ENCODE data around the gene FOXC2.

DNA sequence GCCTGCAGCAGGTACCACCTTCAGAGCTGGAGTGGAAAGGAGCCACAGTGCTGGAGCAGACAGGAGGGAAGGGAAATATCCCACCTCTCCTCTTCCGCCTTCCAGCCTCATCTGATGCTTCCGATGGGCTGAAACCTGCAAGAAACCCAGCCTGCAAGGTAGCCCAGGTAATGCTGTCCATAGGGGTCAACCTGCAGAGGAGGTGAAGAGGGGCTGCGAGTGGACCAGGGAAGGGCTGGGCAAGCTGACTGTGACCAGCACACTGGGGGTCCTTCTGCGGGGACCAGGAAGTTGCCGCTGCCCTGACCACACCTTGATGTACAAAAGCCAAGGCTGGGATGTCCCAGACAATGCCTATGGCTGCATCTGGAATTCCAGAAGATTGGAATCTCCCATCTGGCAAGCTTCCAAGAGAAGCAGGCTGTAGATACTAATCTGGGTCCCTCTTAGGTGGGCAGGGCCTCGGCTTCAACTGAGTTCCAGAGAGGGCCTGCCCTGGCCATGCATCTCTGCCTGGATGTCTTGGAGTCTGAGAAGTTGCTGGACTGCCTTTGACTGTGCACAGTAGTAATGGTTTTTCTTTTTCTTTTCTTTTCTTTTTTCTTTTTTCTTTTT is 17.5 kb downstream of the FOXC2 start:
- TF ChIP-seq, protein P1, sequence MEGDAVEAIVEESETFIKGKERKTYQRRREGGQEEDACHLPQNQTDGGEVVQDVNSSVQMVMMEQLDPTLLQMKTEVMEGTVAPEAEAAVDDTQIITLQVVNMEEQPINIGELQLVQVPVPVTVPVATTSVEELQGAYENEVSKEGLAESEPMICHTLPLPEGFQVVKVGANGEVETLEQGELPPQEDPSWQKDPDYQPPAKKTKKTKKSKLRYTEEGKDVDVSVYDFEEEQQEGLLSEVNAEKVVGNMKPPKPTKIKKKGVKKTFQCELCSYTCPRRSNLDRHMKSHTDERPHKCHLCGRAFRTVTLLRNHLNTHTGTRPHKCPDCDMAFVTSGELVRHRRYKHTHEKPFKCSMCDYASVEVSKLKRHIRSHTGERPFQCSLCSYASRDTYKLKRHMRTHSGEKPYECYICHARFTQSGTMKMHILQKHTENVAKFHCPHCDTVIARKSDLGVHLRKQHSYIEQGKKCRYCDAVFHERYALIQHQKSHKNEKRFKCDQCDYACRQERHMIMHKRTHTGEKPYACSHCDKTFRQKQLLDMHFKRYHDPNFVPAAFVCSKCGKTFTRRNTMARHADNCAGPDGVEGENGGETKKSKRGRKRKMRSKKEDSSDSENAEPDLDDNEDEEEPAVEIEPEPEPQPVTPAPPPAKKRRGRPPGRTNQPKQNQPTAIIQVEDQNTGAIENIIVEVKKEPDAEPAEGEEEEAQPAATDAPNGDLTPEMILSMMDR (IDR thresholded peaks at IDR 0.05), result no peak
- no peak for TF ChIP-seq POLR2A (IDR thresholded peaks at IDR 0.05)

Data from heart left ventricle (tissue), 13 donors.